HG02642 (cell line): ENCODE measurements around the gene RAC3.

Source experiments
- ATAC-seq: cut with Tn5 transposase; IDR thresholded peaks from one replicate; pipeline ENCODE4 v1.9.1; 2021; ENCODE audit warnings: mild to moderate bottlenecking; ENCODE audit not compliant: unreplicated experiment, poor library complexity

RAC3 gene

DNA sequence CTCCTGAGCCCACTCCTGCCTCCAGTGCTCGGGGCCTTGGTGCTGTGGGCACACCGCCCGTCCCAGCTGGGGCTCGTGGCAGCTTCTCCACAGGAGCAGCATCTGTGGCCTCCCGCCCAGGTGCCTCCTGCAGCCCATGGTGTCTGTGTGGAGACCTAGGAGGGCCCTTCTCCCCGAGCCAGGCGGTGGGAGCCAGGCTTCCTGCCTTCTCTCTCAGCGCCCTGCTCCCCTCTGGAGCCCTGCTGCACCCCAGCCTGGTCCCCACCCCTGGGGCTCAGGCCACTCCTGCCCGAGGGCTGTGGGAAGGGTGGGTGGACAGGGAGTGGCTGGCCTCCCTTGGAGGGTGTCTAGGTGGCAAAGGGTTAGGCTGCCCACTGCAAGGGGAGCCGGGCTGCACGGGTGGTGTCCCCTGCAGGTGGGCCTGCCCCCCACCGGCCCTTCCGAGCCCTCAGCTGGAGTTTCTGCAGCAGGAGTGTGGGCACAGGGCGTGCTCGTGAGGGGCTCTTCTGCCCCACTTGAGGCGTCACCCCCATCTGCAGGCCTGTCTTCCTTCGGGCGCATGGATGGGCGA, 19.8 kb upstream of the RAC3 start:
- ATAC-seq, result no peak

DNA sequence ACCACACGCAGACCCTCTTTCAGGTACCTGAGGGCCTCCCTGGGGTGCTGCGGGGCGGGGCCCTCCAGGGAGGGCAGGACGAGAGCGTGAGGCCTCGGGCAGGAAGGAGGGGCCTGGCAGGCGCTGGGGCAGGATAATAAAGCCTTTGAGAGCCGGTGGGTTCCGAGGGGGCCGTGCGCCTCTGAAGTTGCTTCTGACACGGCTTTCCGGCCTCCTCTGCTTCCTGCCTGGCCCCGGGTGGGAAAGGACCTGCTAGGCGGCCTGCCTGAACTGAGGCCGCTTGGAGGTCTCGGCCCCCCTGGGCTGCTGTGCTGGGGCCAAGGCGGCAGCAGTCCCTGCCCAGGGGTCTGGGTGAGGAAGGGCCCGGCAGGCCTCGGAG, 19.2 kb upstream of the RAC3 start:
- no peak for ATAC-seq

DNA sequence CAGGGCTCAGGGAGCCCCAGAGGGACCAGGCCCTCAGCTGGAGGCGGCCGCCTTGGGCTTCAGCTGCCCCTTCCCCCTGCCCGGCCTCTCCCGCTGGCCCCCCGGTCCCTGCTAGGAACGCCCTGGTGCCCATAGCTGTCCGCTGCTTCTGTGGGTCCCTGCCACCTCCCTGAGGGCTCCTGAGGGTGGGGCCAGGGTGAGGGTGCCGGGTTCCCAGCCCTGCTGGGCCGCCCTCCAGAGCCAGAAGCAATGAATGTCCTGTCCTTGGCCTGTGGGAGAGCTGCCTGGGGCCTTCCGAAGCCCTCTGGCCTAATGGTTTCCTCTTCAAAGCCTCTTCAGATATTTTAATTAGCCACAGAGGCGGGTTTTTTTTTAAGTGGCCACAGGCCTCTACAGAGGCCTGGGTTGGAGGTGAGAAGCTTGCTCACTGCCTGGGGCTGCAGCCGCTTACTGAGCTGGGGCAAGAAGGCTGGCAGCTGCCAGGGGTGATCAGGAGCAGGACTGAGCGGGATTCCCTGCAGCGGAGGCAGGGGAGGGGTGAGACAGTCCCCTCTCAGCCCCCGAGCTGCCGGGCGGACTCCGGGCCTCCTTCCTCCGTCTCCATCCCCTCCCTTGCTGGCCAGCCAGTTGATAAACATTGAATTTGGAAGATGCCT, 18.7 kb upstream of the RAC3 start:
- no peak for ATAC-seq

- ATAC-seq, result no peak
These were observed 18.1 kb upstream of the RAC3 start for GRCh38 chr17:82013341-82013740.

DNA sequence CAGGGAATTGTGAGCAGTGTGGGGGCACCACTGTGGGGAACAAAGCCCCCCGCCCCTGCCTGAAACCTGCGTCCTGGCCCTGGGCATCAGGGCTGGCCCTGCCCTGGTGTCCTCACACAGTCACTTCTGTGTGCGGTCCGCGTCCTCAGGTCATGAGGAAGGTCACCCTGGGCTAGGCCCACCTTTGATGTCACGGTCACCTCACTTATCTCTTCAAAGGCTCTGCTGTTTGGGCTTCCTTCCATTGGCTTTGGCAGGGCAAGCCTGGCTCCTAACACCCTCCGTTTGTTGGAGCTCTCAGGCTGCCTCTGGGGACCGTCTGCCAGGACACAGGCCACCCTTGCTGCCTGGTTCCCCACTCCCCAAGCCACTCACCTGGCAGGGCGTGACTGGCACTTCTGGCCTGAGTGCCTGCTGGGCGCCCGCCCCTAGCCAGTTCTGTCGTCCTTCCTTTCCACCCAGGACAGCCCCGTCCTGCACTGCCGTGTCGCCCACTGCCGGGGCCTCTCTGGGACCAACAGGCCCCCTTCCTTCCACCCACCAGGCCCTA, 17.6 kb upstream of the RAC3 start:
- ATAC-seq, result no peak

- ATAC-seq, result no peak
These were observed 17.0 kb upstream of the RAC3 start for GRCh38 chr17:82014432-82014831.

GRCh38 chr17:82014971-82015310, 16.5 kb upstream of the RAC3 start:
- no peak for ATAC-seq

GRCh38 chr17:82015311-82015971, 16.0 kb upstream of the RAC3 start:
- no peak for ATAC-seq

GRCh38 chr17:82016061-82016874, 15.2 kb upstream of the RAC3 start:
- no peak for ATAC-seq

- ATAC-seq, result no peak
These were observed 14.5 kb upstream of the RAC3 start for GRCh38 chr17:82016875-82017459.

DNA sequence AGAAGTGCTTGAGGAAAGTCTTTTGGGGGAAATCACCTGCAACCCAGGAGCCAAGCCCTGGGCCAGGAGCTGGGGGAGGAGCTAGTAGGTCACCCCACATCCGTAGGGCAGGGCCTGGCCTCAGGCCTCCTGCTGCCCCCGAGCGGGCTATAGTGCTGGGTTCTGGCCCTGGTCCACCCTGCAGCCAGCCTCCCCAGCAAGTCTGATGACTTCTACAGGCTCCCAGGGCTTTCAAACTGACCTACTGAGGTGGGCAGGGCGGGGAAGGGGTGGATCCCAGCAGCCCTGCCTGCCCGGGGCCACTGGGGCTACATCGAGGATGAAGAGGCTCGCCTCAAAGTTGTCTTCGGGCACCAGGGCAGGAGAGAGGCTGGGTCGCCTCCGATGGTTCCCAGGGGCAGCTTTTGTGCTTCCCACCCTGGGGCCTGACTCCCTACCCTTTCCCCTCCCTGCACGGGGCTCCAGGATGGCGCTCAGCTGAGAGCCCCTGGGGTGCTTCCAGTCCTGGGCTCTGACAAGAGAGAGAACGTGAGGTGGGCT, 13.8 kb upstream of the RAC3 start:
- no peak for ATAC-seq

DNA sequence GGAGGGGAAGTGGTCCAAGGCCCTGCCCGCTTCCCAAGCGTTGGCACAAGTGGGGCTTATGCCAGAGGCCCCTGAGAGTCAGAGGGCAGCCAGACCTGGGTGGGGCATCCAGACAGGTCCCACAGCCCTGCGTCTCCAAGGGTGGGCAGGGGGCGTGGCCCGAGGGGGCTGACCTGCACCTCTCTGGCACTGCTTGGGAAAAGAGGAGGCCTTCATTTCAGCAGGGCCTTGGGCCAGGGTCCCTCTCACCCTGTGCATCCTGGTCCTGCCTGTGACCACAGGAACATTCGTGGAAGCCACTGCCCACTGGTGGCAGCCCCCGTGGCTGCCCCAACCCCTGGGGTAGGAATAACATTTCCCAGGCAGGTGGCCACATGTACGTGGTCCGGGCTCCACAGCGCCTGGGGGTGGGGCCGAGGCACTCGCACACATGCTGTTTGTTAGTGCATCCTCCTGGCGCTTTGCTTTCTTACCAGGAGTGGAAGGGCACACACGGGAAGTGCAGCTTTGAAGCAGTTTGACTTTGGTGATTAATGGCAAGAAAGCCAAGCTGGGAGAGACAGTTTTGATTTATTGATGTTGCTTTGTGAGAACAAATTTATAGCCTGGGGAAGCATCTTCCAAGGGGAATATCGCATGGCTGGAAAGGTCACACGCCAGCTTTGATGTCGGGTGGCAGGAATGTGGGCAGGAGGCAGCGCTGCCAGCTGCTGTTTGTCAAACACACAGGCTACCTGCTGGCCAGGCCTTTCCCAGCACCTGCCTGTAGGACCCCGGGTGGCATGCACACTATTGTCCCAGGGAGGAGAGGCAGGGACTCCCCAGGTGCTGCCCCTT, 13.1 kb upstream of the RAC3 start:
- no peak for ATAC-seq

GRCh38 chr17:82018989-82019689, 12.3 kb upstream of the RAC3 start:
- ATAC-seq, result no peak

GRCh38 chr17:82019690-82020571, 11.5 kb upstream of the RAC3 start:
- no peak for ATAC-seq

GRCh38 chr17:82020572-82021106, 10.8 kb upstream of the RAC3 start:
- ATAC-seq, result no peak

GRCh38 chr17:82021107-82021899, 10.2 kb upstream of the RAC3 start:
- no peak for ATAC-seq

GRCh38 chr17:82021900-82022309, 9.6 kb upstream of the RAC3 start:
- ATAC-seq, result no peak
